Karpas-422 (cell line): ENCODE results near the gene PRR14L. TPM values are rescaled to one million over a fixed set of nuclear protein-coding genes. Genes with fewer than 3 reads are reported as not detected.
A peak's percentile ranks its signal among the peaks of the same experiment; 100 is the strongest.
"Not testable (repeated sequence)": the region's sequence is repeated elsewhere in the genome, so short reads cannot be mapped to it uniquely, and the experiment has no call there.

ENCODE experiments used
- DNase-seq: peaks from one replicate; pipeline ENCODE4 v3.0.0-alpha.2; 2015
- H2AFZ ChIP-seq: fragments of 200-600 bp; sonication (generic); 2 replicates; pipeline ENCODE4 v1.6.1; 2014; ENCODE audit warnings: antibody characterized with exemption, low read length, mixed read lengths
- H3K27ac ChIP-seq: fragments of 200-600 bp; sonication (generic); 2 replicates; pipeline ENCODE4 v1.5.1; 2014; ENCODE audit warnings: mild to moderate bottlenecking, low read length, moderate library complexity
- H3K27me3 ChIP-seq: fragments of 200-600 bp; sonication (generic); 2 replicates; pipeline ENCODE4 v1.6.1; 2014; ENCODE audit warnings: low read length, mixed read lengths
- H3K36me3 ChIP-seq: fragments of 200-600 bp; sonication (generic); 2 replicates; pipeline ENCODE4 v1.6.1; 2014; ENCODE audit warnings: low read length, mixed read lengths; ENCODE audit not compliant: insufficient read depth
- H3K4me1 ChIP-seq: fragments of 200-600 bp; sonication (generic); 2 replicates; pipeline ENCODE4 v1.6.1; 2014; ENCODE audit warnings: mild to moderate bottlenecking, low read length, mixed read lengths
- H3K4me2 ChIP-seq: fragments of 200-600 bp; sonication (generic); 2 replicates; pipeline ENCODE4 v1.6.1; 2014; ENCODE audit warnings: low read length, low read depth, mild to moderate bottlenecking; ENCODE audit not compliant: poor library complexity, severe bottlenecking
- H3K4me3 ChIP-seq: fragments of 200-600 bp; sonication (generic); 2 replicates; pipeline ENCODE4 v1.5.1; 2014; ENCODE audit warnings: mild to moderate bottlenecking, antibody characterized with exemption, low read length, mixed read lengths
- H3K79me2 ChIP-seq: fragments of 200-600 bp; sonication (generic); 2 replicates; pipeline ENCODE4 v1.6.1; 2014; ENCODE audit warnings: mild to moderate bottlenecking, low read length, mixed read lengths
- H3K9ac ChIP-seq: fragments of 200-600 bp; sonication (generic); 2 replicates; pipeline ENCODE4 v1.6.0; 2014; ENCODE audit warnings: low read length
- H3K9me2 ChIP-seq: fragments of 200-600 bp; sonication (generic), shearing (Covaris generic); replicated peaks from 2 replicates; pipeline ENCODE4 v1.6.0; 2014; ENCODE audit warnings: mild to moderate bottlenecking, low read length, moderate library complexity; ENCODE audit not compliant: insufficient read depth
- H3K9me3 ChIP-seq: fragments of 300-700, 200-600 bp; sonication (generic); 2 replicates; pipeline ENCODE4 v1.6.1; 2014; ENCODE audit warnings: low read length, mixed read lengths
- H4K20me1 ChIP-seq: fragments of 200-600 bp; sonication (generic); 2 replicates; pipeline ENCODE4 v1.6.1; 2014; ENCODE audit warnings: mild to moderate bottlenecking, antibody characterized with exemption, low read length, low read depth; ENCODE audit not compliant: insufficient read depth
- total RNA-seq: library from RNA; depleted of rRNA; stranded (reverse); fragments of >200 nt; shearing (Covaris generic); gene quantifications from 2 replicates; pipeline ENCODE4 v1.2.3, GENCODE V29; 2014; ENCODE audit warnings: low replicate concordance; rRNA removed

The PRR14L gene
- total RNA-seq: 14.0 and 26.0 TPM in 2 replicates

- peak within 1 kb of the TSS; percentile 97 for H3K9ac ChIP-seq
- H3K4me1 ChIP-seq: peaks cover 34% of the 10 kb centered on the region
- H3K36me3 ChIP-seq: peaks cover 16% of the 10 kb centered on the region; the same call in 1 of the 2 replicates
- DNase-seq: peak; percentile 99
- H3K79me2 ChIP-seq: peaks cover 46% of the 10 kb centered on the region
- peak within 1 kb of the TSS; percentile 25; the same call in 1 of the 2 replicates for H2AFZ ChIP-seq
- no peaks in the 10 kb centered on the region for H3K9me2 ChIP-seq
- peak within 1 kb of the TSS; percentile 86 for H3K4me2 ChIP-seq
- H3K27me3 ChIP-seq: no peaks in the 10 kb centered on the region
- no peaks in the 10 kb centered on the region for H4K20me1 ChIP-seq
- no peaks in the 10 kb centered on the region for H3K9me3 ChIP-seq
- peak within 1 kb of the TSS; percentile 81 for H3K4me3 ChIP-seq
- peak within 1 kb of the TSS; percentile 86 for H3K27ac ChIP-seq
These were observed at the start of gene PRR14L for GRCh38 chr22:31749636-31750364. Gene PRR14L, minus strand, starts transcription at chr22:31750132. Its CDS starts 11,272 bp downstream, at chr22:31738860.

DNA sequence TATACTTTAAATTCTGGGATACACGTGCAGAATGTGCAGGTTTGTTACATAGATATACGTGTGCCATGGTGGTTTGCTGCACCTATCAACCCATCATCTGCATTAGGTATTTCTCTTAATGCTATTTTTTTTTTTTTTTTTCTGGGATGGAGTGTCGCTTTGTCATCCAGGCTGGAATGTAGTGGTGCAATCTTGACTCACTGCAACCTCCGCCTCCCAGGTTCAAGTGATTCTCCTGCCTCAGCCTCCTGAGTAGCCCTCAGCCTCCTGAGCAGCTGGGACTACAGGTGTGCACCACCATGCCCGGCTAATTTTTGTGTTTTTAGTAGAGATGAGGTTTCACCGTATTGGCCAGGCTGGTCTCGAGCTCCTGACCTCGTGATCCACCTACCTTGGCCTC, 49.4 kb upstream of the PRR14L start:
- not testable (repeated sequence) for DNase-seq, H2AFZ ChIP-seq, H3K9me2 ChIP-seq, H3K4me1 ChIP-seq, H3K27ac ChIP-seq, H3K4me2 ChIP-seq, H3K27me3 ChIP-seq, H3K79me2 ChIP-seq, H3K9me3 ChIP-seq, H3K9ac ChIP-seq, H4K20me1 ChIP-seq, H3K4me3 ChIP-seq
- H3K36me3 ChIP-seq: peaks cover 33% of the 10 kb centered on the region

- no peak overlapping the region for H3K4me3 ChIP-seq
- H3K9me2 ChIP-seq: no peaks in the 10 kb centered on the region
- peaks cover 7% of the 10 kb centered on the region; the same call in 1 of the 2 replicates for H3K36me3 ChIP-seq
- H3K4me1 ChIP-seq: peaks cover 29% of the 10 kb centered on the region
- H3K27me3 ChIP-seq: no peaks in the 10 kb centered on the region
- H3K9ac ChIP-seq: peak overlapping the region; percentile 23; the same call in 1 of the 2 replicates
- H3K9me3 ChIP-seq: no peaks in the 10 kb centered on the region
- H3K79me2 ChIP-seq: peaks cover 10% of the 10 kb centered on the region; the same call in 1 of the 2 replicates
- H2AFZ ChIP-seq: no peak overlapping the region
- DNase-seq: peak; percentile 60
- H3K27ac ChIP-seq: peak overlapping the region; percentile 79
- peak overlapping the region; percentile 45 for H3K4me2 ChIP-seq
- no peaks in the 10 kb centered on the region for H4K20me1 ChIP-seq
These were observed 40.3 kb upstream of the PRR14L start for GRCh38 chr22:31790240-31790639.

- Histone ChIP-seq H3K4me1 (peaks cover 29% of the 10 kb centered on the region), H3K4me3 (0 out of 2 replicates have a peak overlapping the region, but pooled peaks have one; percentile 1), H3K79me2 (peaks cover 10% of the 10 kb centered on the region; the same call in 1 of the 2 replicates), H3K9me2 (no peaks in the 10 kb centered on the region), H3K27me3 (no peaks in the 10 kb centered on the region), H3K27ac (peak overlapping the region; percentile 79), H2AFZ (no peak overlapping the region), H3K9ac (peak overlapping the region; percentile 23; the same call in 1 of the 2 replicates), H3K9me3 (no peaks in the 10 kb centered on the region), H3K4me2 (peak overlapping the region; percentile 45), H4K20me1 (no peaks in the 10 kb centered on the region), H3K36me3 (peaks cover 12% of the 10 kb centered on the region; the same call in 1 of the 2 replicates)
- no peak for DNase-seq
These were observed 39.9 kb upstream of the PRR14L start for GRCh38 chr22:31789803-31790202.

DNA sequence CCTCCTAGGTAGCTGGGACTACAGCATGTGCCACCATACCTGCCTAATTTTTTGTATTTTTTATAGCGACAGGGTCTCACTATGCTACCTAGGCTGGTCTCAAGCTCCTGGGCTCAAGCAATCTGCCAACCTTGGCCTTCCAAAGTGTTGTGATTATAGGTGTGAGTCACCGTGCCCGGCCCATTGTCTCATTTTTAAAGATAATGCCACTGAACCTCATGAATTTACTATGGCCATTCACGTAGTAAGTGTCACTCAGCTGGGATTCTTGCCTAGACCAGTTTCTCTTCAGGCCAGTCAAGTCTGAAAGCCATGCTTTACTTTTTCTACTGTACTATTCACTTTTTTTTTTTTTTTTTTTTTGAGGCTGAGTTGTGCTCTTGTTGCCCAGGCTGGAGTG, 26.3 kb upstream of the PRR14L start:
- Histone ChIP-seq H3K4me2 (no peak overlapping the region), H3K27ac (no peak overlapping the region), H3K27me3 (no peaks in the 10 kb centered on the region), H3K9ac (no peak overlapping the region), H2AFZ (no peak overlapping the region), H3K79me2 (no peaks in the 10 kb centered on the region), H3K9me3 (no peaks in the 10 kb centered on the region), H3K9me2 (no peaks in the 10 kb centered on the region), H4K20me1 (no peaks in the 10 kb centered on the region), H3K4me3 (no peak overlapping the region), H3K4me1 (no peaks in the 10 kb centered on the region), H3K36me3 (peaks cover 25% of the 10 kb centered on the region; the same call in 1 of the 2 replicates)
- DNase-seq: no peak

DNA sequence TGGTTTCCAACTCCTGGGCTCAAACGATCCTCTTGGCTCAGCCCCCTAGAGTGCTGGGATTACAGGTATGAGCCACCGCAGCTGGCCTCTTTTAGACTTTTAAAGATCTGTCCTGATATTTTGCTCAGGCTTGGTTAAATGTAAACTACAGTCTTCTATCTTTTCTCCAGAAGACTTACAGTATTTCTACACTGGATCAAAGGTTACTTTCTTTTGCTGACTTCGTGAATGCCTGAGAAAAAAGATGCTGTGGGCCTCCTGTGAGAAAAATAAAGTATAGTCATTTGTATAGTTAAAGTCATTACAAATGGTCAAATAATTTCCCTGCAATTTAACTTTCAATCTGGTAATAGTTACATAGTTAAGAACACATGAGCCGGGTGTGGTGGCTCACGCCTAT, 23.5 kb upstream of the PRR14L start:
- Histone ChIP-seq H3K4me3 (no peak overlapping the region), H3K36me3 (peaks cover 20% of the 10 kb centered on the region), H2AFZ (no peak overlapping the region), H3K9me2 (no peaks in the 10 kb centered on the region), H3K27ac (no peak overlapping the region), H3K4me2 (no peak overlapping the region), H3K79me2 (no peaks in the 10 kb centered on the region), H3K4me1 (no peaks in the 10 kb centered on the region), H3K27me3 (no peaks in the 10 kb centered on the region), H3K9ac (no peak overlapping the region), H3K9me3 (no peaks in the 10 kb centered on the region), H4K20me1 (no peaks in the 10 kb centered on the region)
- DNase-seq: no peak

DNA sequence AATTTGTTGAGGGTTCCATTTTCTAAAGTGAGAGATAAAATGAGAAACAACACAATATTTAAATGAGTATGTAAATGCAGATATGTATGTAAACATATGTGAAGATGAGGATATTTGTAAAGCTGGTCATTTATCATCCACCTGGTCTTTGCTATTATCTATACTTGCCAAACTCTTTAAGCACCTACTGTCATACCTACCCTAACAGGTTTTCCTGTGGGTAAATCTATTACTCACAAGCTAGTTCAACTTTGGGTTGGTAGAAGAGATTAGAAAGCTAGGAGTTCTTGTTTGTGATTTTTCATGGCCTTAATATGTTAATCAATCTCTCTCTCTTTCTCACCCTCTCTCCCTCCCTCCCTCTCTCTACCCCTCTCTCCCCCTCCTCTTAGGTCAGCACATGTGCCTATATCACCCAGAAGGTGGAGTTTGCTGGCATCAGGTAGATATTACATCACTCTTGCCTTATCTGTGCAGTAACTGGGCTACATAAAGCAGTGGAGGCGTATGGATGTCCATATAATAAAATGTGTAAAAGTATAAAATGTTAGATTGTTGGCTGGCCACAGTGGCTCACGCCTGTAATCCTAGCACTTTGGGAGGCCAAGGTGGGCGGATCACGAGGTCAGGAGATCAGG, 18.6 kb upstream of the PRR14L start:
- Histone ChIP-seq H3K4me3 (no peak overlapping the region), H3K27ac (no peak overlapping the region), H3K9me2 (no peaks in the 10 kb centered on the region), H3K9me3 (no peaks in the 10 kb centered on the region), H2AFZ (no peak overlapping the region), H3K4me1 (no peaks in the 10 kb centered on the region), H3K4me2 (no peak overlapping the region), H3K36me3 (peaks cover 35% of the 10 kb centered on the region), H3K27me3 (no peaks in the 10 kb centered on the region), H3K9ac (no peak overlapping the region), H3K79me2 (no peaks in the 10 kb centered on the region), H4K20me1 (no peaks in the 10 kb centered on the region)
- DNase-seq: no peak

- DNase-seq: no peak
These were observed 14.9 kb upstream of the PRR14L start for GRCh38 chr22:31764785-31765184.

More at GRCh38 chr22:31764785-31765184, 14.9 kb upstream of the PRR14L start:
- H3K9me2 ChIP-seq: no peaks in the 10 kb centered on the region
- no peak overlapping the region for H2AFZ ChIP-seq
- H3K27me3 ChIP-seq: no peaks in the 10 kb centered on the region
- no peak overlapping the region for H3K9ac ChIP-seq
- no peak overlapping the region for H3K4me3 ChIP-seq
- H3K9me3 ChIP-seq: no peaks in the 10 kb centered on the region
- H3K36me3 ChIP-seq: peaks cover 37% of the 10 kb centered on the region
- no peak overlapping the region for H3K27ac ChIP-seq
- no peaks in the 10 kb centered on the region for H3K79me2 ChIP-seq
- H3K4me1 ChIP-seq: no peaks in the 10 kb centered on the region
- no peak overlapping the region for H3K4me2 ChIP-seq
- no peaks in the 10 kb centered on the region for H4K20me1 ChIP-seq
